ENCODE data around the gene FKBP1A.

Gene FKBP1A

DNA sequence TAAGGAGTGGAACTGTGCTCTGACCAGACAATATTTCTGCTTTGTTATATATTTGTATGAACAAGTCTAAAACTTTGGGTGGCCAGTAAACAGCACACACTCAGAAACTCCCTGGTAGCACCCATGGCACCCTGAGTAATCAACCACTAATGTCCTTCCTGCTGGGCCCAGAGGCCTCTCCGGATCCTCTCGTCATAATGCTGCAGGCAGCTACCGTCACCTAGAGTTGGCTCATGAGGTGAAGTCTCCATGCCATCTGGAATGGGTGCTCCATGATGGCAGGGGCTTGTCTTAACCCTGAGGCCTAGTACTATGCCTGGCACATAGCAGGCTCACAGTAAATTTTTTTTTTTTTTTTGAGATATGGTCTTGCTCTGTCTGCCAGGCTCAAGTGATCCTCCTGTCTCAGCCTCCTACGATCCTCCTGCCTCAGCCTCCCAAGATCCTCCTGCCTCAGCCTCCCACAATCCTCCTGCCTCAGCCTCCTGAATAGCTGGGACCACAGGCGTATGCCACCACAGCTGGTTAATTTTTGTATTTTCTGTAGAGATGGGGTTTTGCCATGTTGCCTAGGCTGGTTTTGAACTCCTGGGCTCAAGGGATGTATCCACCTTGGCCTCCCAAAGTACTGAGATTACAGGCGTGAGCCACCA, 60.9 kb downstream of the FKBP1A start:
- DNase-seq (ENCODE audit: low read depth) = no peak

DNA sequence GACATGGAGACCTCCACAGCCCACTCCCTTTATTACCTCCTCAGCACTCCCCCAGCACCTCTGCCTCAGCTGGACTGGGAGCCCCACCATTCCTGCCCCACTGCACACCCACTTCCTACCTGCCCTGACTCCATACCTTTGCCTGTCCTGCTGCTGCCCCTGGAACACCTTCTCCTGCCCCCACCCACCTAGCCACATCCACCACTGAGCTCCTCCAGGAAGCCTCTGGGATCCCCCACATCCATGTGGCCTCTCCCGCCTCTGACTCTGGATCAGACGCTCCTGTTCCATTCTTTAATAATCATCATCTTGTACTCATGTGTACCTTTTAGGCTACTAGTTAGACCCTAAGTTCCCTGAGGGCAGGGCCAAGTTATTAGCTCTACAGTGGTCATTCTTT, 61.8 kb downstream of the FKBP1A start:
- DNase-seq (ENCODE audit: low read depth) = no peak

DNA sequence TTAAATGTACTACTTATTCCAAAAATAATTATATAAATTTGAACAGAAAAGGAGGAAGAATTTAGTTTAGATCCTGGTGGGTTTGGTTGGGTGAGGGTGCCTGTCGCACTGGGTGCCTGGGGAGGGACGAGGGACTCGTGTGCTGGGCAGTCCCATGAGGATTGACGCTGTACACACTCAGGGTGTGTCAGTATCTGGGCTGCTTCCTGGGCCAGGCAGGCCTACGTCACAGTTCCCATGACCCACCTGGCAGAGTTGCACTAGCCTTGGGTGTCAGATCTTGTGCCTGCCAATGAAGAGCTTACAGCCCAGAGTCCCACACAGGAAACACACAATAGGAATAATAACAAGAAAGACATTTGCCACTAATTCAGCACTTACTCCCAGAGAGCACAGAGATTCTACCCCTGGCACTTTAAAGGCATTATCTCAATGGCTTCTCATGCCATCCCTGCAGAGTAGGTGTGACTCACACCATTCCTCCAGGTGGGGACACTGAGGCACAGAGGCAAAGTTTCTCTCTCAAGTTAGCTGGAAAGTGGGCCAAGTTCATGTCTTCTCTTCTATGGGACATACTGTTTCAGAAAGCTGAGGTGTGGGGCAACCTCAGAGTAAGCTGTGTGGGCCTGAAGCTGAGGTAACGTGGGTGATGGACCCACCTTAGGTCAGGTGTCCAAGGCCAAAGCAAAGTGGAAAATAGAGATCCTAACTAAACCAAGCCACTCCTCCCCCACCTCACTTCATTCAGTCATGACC, 62.6 kb downstream of the FKBP1A start:
- no peak for DNase-seq (ENCODE audit: low read depth)

DNA sequence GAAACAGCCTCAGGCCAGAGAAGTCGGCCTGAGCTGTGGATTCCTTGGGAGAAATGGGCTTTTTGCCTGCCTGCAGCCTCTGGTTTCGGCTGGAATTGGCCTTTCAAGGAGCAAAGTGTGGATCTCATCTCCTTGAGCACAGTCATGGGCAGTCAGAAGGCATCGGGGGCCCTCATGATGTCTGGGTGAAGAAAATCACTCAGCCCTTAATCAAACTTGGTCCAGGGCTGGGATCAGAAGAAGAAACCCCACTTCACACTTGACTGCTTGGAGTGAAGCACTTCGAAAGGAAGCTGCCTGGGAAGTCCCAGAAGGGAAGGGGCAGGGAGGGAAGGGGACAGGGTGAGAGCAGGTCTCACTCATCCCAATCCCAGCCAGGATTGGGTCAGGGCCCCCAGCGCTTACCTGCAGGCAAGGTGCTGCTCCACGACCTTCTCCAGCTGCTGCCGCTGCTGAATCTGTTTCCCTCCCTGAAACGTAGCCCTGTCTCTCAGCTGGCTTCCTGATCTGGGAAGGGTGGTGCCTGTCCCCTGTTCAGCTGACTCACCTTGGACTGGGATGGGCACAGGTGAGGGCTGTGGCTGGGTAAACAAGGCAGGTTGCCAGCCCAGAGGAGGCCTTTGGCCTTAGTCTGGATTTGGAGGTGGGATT, 64.0 kb downstream of the FKBP1A start, which contains the start of gene SDCBP2:
TSS of gene SDCBP2 (minus strand) at position 460 of the 651 bp plus-strand sequence. CDS start 8,723 bp downstream, outside the sequence.
- no peak for DNase-seq (ENCODE audit: low read depth)

DNA sequence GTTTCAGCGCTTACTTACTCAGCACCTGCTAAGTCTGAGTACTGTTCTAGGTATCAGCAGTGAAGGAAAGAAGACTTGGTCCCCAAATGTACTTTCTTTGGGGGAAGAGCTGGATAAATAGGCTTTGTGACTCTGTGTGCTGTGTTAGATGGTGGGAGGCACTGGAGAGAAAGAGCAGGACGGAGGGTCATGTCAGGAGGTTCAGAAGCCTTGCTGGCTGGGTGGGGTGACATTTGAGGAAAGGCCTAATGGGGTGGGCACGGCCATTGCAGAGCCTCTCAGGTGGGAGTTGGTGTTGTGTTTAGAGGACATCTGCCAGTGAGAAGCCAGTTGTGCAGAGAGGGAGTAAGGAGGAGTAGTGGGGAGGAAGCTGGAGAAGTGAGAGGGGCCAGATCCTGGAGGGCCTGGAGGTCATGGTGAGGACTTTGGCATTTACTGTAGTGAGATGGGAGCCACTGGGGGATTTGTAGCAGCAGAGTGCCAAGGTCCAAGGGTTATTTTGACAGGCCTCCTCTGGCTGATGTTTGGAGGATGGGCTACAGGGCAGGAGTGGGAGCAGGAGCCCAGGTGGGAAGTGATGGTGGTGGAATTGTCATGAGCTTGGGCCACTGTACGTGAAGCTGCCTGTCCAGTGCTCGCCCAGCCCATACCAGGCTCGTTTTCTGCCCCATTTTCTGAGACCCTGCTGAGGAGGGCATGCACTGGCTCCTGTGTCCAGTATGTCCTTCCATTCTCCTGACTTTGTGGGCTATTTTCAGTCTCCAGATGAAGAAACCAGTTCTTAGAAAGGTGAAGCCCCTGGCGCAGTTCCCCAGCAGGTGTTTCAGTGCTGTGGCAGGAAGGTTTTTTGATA, 64.8 kb downstream of the FKBP1A start:
- no peak for DNase-seq (ENCODE audit: low read depth)

DNA sequence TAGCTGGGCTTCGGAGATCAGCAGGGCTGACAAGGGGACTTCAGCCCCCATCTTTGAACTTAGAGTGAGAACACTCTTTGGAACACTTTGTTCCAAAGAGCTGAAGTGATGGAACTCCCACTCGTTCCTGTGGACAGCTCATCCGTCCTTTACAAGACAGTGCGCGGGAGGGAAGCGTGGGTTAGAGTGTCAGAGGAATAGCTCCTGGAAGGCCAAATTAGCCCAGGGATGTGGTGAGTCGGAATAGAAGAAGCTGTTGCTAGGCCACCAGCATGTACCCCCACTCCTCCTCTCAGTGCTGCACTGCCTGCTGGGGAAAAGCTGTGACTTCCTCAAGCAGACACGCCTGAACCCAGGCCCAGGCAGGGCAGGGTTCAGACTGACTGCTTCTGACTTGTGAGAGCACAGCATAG, 65.6 kb downstream of the FKBP1A start:
- no peak for DNase-seq (ENCODE audit: low read depth)

DNA sequence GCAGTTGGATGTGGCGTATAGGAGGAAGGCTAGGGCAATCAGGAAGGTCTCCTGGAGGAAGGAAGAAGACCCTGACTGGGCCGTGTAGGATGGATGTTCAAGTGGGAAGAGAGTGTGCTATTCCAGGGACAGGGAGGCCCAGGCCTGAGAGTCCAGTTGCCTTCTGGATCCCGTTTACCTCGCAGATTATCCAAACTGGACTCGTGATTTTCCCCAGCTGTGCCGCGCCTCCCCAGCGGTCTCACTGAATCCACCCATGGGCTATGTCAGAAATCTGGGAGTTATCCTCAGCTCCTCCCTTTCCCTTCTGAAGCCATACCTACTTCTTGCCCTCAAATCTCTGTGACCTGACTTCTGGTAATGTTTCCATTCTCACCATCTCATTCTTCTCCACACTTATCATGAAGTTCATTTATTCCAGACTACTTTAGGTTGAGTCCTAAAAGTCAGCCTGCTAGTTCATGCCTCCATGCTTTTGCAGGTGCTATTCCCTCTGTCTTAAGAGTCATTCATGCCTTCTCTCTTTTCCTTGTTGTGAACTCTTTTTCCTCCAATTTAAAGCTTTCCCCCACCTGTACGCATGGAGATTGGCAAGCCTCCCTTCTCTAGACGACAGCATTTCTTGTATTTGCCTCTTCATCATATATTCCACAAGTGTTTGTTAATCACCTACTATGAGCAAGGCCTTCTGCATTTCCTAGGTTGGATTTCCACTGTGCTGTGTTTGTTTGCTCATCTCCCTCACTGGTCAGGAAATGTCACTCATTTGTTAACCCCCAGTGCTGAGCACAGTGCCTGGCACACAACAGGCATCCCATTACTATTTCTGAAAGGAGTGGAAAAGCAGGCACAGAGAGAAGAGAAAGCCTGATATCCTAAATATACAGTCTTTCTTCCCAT, 66.6 kb downstream of the FKBP1A start:
- DNase-seq (ENCODE audit: low read depth) = no peak

DNA sequence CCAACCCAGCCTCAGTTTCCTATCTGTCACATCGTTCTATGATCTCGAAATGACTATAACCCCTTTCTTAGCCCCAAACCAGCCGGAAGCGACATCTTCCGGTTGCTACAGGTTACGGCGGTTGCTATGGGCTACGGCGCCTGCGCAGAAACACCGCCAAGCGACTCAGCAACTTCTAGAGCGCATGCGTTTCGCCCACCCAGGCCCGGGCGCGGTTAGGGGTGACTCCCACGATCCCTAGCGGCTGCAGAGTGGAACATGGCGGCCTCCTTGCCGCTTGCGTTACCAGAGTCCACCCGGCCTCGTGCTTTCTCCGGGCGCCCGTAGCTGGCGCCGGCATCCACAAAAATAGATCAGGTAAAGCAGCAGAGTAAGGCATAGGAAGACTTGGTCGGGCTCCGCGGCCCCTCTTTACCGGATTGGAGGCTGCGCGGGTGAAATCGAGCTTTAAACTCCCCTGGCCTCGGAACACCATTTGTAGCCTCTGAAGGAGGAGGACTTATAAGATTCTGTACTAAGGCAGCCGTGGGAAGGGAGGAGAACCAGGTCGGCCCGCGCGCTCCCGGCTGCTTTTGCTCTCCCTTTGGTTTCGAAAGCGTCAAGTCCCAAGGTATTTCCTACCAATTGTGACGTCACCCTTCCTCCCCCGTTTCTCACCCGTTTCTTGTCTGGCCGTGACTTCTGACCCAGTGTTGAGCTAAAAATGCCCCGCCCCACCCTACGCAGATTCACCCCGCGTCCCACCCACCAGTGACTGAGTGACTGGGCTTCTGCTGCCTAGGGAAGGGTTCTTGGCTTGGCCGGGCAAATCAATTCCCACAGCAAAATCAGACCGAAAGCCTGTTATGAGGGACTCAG, 67.5 kb downstream of the FKBP1A start:
- peak; percentile 97 for DNase-seq (ENCODE audit: low read depth)

DNA sequence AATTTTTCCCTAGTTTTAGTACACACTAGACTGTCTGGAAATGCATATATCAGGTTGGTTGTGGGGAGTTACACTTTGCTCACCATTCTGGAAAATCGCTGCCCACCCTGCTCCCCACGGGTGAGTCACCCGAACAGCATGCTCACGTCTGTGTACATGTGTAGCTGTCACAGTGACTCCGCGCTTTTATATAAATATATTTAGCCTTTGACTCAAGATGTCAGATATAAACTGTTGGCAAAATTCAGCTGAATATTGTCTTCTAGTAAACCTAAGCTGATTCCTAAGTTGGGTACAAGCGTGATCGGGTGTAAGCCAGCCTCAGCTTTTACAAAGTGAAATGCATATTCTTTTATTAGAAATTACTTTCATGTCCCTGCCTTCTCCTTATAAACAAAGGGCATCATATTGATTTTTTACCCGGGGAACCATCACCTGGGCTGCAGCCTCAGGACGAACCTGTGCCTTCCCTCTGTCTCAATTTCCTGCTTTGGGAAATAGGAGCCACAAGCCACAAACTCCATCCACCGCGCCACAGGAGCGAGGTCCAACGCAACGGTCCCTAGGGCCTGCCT, 68.2 kb downstream of the FKBP1A start:
- no peak for DNase-seq (ENCODE audit: low read depth)

DNA sequence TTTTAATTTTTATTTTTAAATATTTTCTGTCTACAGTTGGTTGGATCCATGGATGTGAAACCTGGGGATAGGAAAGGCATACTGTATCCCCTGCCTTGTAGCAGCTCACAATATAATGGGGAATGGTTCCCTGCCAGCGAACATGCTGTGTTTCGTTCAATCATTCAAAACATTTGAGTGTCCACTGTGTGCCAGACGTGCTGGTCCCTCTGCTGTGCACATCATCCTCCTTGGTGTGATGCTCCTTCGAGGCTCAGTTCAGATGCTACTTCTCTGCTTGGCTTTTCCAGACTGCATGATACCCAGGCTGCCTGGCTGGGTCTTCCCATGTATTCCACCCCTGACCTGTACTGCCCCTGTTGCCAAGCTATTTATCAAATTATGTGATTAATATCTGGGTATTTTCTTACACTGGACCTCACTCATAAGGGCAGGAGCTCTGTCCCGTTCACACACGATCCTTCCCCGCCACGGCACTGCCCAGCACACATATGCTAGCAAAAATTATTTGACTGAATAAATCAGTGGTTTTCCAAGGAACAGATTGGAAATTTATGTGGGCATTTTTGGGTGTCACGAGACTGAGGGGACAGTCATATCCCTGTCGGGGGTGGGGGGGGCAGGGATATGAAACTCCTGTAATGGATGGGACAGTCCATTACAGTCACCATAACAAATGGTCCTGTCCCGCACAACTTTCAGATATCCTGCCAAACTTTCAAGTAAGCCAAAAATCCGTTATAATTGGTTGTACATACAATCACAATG, 68.8 kb downstream of the FKBP1A start:
- DNase-seq (ENCODE audit: low read depth) = no peak

DNA sequence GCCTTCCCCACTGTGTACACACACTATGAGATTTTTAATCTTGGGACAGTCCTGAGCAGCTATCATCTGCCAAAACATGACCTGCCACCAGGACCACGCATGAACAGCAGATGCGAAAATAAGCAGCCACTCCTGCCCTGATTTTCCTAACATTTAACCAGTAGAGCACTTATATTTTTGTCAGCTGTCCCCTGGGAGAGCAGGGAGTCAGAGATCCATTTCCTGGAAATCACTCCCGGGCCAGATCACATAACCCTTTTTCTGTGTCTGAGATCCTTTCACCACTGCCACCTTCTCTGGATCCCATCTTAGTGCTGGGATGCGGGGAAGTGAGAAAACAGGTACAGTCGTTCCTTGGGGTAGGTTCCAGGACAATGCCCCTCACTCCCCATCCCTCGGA, 69.6 kb downstream of the FKBP1A start:
- no peak for DNase-seq (ENCODE audit: low read depth)

DNA sequence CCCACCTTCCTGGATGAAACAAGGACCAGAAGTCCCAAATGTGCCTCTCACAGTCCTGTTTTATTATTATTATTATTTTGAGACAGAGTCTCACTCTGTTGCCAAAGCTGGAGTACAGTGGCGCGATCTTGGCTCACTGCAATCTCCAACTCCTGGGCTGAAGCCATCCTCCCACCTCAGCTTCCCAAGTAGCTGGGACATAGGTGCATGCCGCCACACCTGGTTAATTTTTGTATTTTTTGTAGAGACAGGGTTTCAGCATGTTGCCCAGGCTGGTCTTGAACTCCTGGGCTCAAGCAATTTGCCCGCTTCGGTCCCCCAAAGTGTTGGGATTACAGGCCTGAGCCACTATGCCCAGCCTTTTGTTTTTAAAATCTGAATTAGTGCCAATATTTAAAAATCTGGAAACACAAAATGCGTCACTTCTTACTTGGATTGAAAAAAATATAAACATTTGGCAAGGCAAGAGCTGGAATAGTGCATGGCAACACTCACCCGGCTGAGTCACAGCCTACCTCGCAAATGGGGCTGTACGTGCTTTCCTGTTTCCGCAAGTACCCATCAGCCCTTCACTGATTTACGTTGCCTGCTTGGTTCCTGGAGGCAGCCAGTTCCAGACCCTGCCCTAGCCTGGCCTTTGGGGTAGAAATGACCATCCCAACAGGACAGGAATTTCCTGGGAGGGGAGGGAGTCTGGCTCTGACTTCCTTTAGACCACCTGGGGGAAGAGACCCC, 70.2 kb downstream of the FKBP1A start:
- DNase-seq (ENCODE audit: low read depth) = no peak

DNA sequence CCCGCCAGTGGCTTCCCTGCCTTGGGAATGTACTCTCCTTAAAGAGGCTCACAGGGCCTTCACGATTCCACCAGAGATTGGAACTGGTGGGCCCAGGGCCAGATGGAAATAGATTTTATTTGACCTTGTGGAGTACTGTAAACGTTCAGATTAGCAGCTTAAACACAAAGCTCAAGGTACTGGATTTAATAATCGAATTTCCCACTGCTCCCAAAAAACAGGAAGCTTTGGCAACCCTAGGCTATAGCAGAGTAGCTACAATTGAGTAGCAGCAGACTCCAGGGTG, 71.3 kb downstream of the FKBP1A start:
- no peak for DNase-seq (ENCODE audit: low read depth)

DNA sequence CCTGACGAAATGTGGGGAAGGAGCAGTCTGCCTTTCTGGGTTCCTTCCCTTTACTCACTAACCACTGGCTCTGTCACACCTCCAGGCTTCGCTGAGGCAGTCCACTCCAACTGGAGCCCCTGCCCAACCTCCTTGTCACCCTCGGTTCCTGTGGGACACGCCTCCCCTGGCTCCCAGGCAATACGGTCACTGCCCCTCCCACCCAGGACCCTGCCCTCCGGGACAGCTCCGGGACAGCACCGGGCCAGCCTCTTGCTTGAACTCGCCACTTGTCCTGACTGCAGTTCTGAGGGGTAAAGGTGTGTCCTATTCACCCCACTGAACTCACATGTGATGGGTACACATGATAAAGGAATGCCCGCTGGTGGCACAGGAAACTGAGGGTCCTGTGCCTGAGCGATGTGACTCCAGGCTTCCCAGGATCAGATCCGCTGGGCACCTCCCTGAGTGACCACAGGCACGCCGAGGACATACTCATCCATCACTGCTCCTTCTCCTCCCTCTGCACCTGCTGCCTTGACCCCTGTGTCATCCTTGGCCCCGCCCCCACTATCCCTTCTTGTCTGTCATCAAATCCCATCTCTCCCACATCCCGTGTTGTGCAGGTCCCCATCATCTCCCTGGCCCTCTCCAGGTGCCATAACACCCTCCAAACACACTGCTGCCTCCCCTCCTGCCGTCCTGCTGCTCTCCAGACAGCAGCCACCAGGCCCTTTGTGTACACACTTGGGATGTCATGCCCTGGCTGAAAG, 71.8 kb downstream of the FKBP1A start:
- DNase-seq (ENCODE audit: low read depth) = no peak

DNA sequence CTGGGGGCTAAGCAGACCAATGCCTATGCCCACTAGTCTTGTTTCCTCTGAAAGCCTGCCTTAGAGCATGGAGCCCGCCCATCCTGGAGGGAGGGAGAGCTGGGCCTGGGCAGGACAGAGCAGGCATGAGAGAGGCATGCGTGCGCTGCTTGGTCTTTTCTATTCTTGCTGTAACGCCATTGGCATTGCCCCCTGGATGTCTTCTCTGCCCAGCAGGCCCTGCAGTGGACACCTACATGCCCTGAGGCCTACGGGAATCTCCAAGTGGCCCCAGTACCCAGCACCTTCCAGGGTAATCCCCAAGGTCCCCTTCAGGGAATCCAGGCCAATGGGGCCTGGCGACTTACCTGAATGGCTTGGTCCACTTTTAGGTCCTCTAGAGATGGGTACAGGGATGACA, 72.8 kb downstream of the FKBP1A start:
- DNase-seq (ENCODE audit: low read depth) = no peak

DNA sequence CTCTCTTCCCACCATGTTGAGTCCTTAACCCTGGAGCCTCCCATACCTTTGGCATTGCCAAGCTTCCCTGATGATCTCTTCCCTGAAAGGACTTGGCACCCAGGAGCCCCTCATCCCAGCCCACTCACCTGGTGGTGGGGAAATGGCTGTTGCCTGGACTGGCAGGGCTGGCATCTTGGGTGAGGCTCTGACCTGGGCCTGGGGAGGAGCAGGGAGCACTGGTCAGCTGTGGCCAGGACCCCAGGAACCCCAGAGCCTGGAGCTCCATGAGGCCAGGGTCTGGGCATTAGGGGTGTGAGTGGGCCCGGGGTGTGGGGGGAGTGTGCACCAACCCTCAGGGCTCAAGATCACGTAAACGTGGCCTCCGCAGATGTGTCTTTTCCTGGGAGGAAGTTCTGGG, 73.4 kb downstream of the FKBP1A start:
- no peak for DNase-seq (ENCODE audit: low read depth)

DNA sequence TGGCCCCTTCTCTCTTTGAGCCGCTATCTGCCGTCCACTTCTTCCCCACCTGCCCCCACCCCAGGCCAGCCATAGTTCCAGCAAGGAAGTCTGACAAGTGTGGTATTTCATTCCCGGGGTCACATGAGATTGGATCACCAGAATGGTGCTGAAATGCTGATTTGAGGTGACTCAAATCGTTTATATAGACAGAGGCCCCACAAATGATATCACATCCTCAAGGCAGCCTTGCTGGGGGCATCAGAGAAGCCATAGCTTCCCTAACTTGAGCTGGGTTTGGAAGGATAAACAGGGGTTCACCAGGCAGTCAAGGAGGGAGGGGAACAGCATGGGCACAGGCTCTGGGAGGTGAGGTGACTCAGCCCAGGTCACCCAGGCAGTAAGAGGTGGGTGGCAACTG, 73.8 kb downstream of the FKBP1A start:
- DNase-seq (ENCODE audit: low read depth) = no peak
